Measurements from ENCODE around the gene NRIP1.

Gene NRIP1

GRCh38 chr21:15029077-15029476 lies 35.7 kb downstream of the NRIP1 start:
- no peak for DNase-seq (ENCODE audit: low read depth)
- no peak overlapping the region for H3K4me3 ChIP-seq (ENCODE audit: low read depth, low read length)
- TF ChIP-seq, protein P1, sequence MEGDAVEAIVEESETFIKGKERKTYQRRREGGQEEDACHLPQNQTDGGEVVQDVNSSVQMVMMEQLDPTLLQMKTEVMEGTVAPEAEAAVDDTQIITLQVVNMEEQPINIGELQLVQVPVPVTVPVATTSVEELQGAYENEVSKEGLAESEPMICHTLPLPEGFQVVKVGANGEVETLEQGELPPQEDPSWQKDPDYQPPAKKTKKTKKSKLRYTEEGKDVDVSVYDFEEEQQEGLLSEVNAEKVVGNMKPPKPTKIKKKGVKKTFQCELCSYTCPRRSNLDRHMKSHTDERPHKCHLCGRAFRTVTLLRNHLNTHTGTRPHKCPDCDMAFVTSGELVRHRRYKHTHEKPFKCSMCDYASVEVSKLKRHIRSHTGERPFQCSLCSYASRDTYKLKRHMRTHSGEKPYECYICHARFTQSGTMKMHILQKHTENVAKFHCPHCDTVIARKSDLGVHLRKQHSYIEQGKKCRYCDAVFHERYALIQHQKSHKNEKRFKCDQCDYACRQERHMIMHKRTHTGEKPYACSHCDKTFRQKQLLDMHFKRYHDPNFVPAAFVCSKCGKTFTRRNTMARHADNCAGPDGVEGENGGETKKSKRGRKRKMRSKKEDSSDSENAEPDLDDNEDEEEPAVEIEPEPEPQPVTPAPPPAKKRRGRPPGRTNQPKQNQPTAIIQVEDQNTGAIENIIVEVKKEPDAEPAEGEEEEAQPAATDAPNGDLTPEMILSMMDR (IDR thresholded peaks at IDR 0.05; ENCODE audit: control insufficient read depth, extremely low read depth, insufficient read depth): no peak

- no peak overlapping the region for H3K4me3 ChIP-seq (ENCODE audit: low read depth, low read length)
- TF ChIP-seq, protein P1 (IDR thresholded peaks at IDR 0.05; ENCODE audit: control insufficient read depth, extremely low read depth, insufficient read depth): no peak
- DNase-seq (ENCODE audit: low read depth): no peak
Observed at GRCh38 chr21:15028186-15028585, 36.6 kb downstream of the NRIP1 start.

DNA sequence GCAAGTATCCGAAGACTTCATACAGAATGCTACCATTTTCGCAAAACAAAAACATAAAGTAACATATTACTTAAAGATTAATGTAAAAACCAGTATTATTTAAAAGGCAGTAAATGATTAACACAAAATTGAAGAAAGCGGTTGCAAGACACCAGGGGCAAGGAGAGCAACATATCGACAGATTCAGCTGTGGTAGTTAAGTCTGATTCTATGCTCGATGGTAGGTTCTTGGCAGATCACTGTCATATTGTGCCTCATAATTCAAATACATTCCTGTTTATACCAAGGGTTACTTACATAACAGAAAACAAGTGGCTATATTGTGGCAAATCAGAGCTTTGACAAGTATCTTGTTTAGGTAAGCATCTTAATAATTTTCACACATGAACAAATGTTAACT lies 37.7 kb downstream of the NRIP1 start:
- TF ChIP-seq, protein P1 (IDR thresholded peaks at IDR 0.05; ENCODE audit: control insufficient read depth, extremely low read depth, insufficient read depth): no peak
- DNase-seq (ENCODE audit: low read depth): no peak
- H3K4me3 ChIP-seq (ENCODE audit: low read depth, low read length): no peak overlapping the region

GRCh38 chr21:15026370-15026769 lies 38.4 kb downstream of the NRIP1 start:
- TF ChIP-seq, protein P1 (IDR thresholded peaks at IDR 0.05; ENCODE audit: control insufficient read depth, extremely low read depth, insufficient read depth): no peak
- DNase-seq (ENCODE audit: low read depth): no peak
- H3K4me3 ChIP-seq (ENCODE audit: low read depth, low read length): no peak overlapping the region

GRCh38 chr21:15023776-15024175 lies 41.0 kb downstream of the NRIP1 start:
- TF ChIP-seq, protein P1 (IDR thresholded peaks at IDR 0.05; ENCODE audit: control insufficient read depth, extremely low read depth, insufficient read depth): no peak
- no peak overlapping the region for H3K4me3 ChIP-seq (ENCODE audit: low read depth, low read length)
- DNase-seq (ENCODE audit: low read depth): no peak

- H3K4me3 ChIP-seq (ENCODE audit: low read depth, low read length): no peak overlapping the region
- TF ChIP-seq, protein P1 (IDR thresholded peaks at IDR 0.05; ENCODE audit: control insufficient read depth, extremely low read depth, insufficient read depth): no peak
- DNase-seq (ENCODE audit: low read depth): no peak
Observed at GRCh38 chr21:15022608-15023261, 42.1 kb downstream of the NRIP1 start.

DNA sequence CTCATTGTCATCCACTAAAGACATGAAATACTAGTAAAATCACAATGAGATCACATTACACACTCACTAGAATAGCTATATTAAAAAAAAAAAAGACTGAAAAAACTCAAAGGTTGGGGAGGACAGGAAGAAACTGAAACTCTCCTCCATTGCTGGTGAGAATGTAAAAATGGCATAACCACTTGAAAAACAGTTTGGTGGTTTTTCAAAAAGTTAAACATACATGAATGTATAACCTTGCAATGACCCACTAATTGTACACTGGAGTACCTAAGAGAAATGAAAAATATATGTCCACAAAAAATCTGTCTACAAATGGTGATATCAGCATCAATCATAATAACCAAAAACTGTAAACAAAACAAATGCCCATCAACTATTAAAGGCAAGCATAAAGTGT lies 44.0 kb downstream of the NRIP1 start:
- TF ChIP-seq, protein P1 (IDR thresholded peaks at IDR 0.05; ENCODE audit: control insufficient read depth, extremely low read depth, insufficient read depth): no peak
- H3K4me3 ChIP-seq (ENCODE audit: low read depth, low read length): no peak overlapping the region
- no peak for DNase-seq (ENCODE audit: low read depth)

All from LNCaP clone FGC (cell line).